K562 (cell line): ENCODE measurements around the gene SH2D4B. TPM values are rescaled to one million over a fixed set of nuclear protein-coding genes. Genes with fewer than 3 reads are reported as not detected.

Experiments
- ARID1B ChIP-seq: fragments of 450-650 bp; IDR thresholded peaks from 2 replicates; pipeline ENCODE4 v1.6.1; 2016; ENCODE audit warnings: antibody characterized with exemption, mild to moderate bottlenecking, inconsistent platforms
- BACH1 ChIP-seq: fragments of 200-800 bp; sonication (Bioruptor generic); IDR thresholded peaks from 2 replicates; pipeline ENCODE4 v1.6.1; 2016; ENCODE audit warnings: missing genetic modification characterization, missing compliant biosample characterization
- CHCHD3 ChIP-seq: fragments of 250-450 bp; sonication (Bioruptor Pico); IDR thresholded peaks from 2 replicates; pipeline ENCODE4 v2.1.2; 2022; ENCODE audit warnings: mild to moderate bottlenecking
- PHB2 ChIP-seq: fragments of 450-650 bp; IDR thresholded peaks from 2 replicates; pipeline ENCODE4 v1.6.1; 2017; ENCODE audit warnings: low read depth
- SMAD4 ChIP-seq: fragments of 250-450 bp; sonication (Bioruptor Pico); conservative IDR thresholded peaks from 2 replicates; pipeline ENCODE4 v1.8.0; 2021; ENCODE audit warnings: inconsistent platforms, mild to moderate bottlenecking, moderate library complexity
- STAT5A ChIP-seq: IDR thresholded peaks from 2 replicates; pipeline ENCODE4 v1.6.1; 2012; ENCODE audit warnings: low read length, inconsistent platforms, borderline replicate concordance
- polyA plus RNA-seq, 8 experiments: library from polyadenylated mRNA; depleted of rRNA in 4 of 8; stranded (reverse) in 5 of 8; unstranded in 3 of 8; fragments of >200 nt; fragmentation: Nextera tagmentation in 2 of 8; fragmentation: Illumina TruSeq in 1 of 8; extraction: Ambion mirVana in 2 of 8; extraction: Trizol in 1 of 8; gene quantifications; 2 replicates each; pipeline versions ENCODE4 v1.2.1 to v1.2.3, GENCODE V29; 2011 to 2014; ENCODE audit warnings: inconsistent platforms in 1 of 8, missing spikeins in 1 of 8
- total RNA-seq, 7 experiments: library from RNA; depleted of rRNA in 6 of 7; stranded (reverse); fragments of >200 nt in 6 of 7; fragmentation: Illumina TruSeq in 2 of 7; extraction: Trizol in 2 of 7; gene quantifications; 2 replicates each; pipeline versions ENCODE4 v1.2.1 to v1.2.3, GENCODE V29; 2011 to 2021; ENCODE audit warnings: low replicate concordance in 1 of 7
- TF ChIP-seq, protein P1 (sequence below), 2 experiments: fragments of 450-650 bp; formaldehyde crosslinking in 1 of 2; IDR thresholded peaks; 2 replicates each; pipeline versions ENCODE4 v1.4.0 to v1.6.1; 2014 to 2020; ENCODE audit warnings: mild to moderate bottlenecking in 2 of 2, borderline replicate concordance in 1 of 2, low read depth in 1 of 2
- TF ChIP-seq, protein P2 (sequence below): IDR thresholded peaks from 2 replicates; pipeline ENCODE4 v1.6.1; 2011; ENCODE audit warnings: borderline replicate concordance, low read depth, mild to moderate bottlenecking, moderate library complexity, low read length; ENCODE audit not compliant: insufficient read depth, poor library complexity, severe bottlenecking
- TF ChIP-seq, protein P3 (sequence below): fragments of 250-450 bp; sonication (Bioruptor Pico); IDR thresholded peaks from 2 replicates; pipeline ENCODE4 v1.8.0; 2021; ENCODE audit warnings: mild to moderate bottlenecking, moderate library complexity
- TF ChIP-seq, protein P4 (sequence below): fragments of 450-650 bp; IDR thresholded peaks from 2 replicates; pipeline ENCODE4 v1.6.1; 2016

Gene SH2D4B
- total and polyA plus RNA-seq, 9 of the 15 experiments (the other 6 are each of a cell fraction or from before 2014, with no cell fraction given), result 0.03 to 0.14 (median 0.04) TPM; not detected in 4

DNA sequence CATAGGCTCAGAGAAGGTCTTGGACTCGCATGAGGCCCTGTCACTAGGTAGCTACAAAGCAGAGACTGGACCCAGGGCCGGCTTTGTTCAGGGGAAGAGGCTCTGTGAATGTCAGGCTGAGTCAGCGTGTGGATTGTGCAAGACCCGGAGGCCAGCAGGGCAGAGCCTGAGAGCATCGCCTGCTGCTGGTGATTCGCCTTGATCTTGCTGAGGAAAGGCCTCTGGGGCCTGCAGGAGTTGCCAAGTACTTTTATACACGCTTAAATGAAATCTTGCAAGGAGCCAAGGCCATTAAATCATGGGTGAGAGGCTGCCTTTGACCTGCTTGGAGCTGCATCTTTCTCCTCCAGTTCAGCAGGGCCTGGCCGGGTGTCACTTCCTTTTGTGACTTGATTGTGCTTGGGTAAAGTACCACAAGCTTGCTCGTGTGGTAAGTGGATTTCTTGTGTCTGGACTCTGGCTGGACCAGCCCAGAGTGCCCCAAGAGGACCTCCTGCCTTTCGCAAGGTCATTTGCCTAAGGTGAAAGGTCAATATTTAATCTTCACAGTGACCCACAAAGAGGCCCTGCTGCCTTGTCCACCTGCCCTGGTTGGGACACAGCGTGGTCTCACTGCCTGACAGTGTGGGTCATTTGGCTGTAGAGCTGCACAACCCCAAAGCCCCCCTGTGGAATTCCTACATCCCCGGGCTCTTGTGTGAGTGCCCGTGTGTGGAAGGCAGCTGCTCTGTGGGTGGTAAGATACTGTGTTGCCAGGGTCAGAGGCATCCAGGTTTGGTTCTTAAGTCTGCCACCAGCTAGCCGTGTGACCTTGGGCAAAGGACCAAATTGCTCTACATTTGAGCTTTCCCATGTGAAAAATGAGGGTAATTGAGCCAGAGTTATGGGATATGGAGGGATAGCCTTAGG, 38.6 kb upstream of the SH2D4B start (continued):
- TF ChIP-seq, protein P1, sequence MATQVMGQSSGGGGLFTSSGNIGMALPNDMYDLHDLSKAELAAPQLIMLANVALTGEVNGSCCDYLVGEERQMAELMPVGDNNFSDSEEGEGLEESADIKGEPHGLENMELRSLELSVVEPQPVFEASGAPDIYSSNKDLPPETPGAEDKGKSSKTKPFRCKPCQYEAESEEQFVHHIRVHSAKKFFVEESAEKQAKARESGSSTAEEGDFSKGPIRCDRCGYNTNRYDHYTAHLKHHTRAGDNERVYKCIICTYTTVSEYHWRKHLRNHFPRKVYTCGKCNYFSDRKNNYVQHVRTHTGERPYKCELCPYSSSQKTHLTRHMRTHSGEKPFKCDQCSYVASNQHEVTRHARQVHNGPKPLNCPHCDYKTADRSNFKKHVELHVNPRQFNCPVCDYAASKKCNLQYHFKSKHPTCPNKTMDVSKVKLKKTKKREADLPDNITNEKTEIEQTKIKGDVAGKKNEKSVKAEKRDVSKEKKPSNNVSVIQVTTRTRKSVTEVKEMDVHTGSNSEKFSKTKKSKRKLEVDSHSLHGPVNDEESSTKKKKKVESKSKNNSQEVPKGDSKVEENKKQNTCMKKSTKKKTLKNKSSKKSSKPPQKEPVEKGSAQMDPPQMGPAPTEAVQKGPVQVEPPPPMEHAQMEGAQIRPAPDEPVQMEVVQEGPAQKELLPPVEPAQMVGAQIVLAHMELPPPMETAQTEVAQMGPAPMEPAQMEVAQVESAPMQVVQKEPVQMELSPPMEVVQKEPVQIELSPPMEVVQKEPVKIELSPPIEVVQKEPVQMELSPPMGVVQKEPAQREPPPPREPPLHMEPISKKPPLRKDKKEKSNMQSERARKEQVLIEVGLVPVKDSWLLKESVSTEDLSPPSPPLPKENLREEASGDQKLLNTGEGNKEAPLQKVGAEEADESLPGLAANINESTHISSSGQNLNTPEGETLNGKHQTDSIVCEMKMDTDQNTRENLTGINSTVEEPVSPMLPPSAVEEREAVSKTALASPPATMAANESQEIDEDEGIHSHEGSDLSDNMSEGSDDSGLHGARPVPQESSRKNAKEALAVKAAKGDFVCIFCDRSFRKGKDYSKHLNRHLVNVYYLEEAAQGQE (IDR thresholded peaks at IDR 0.05; ENCODE audit: borderline replicate concordance), result no peak
- TF ChIP-seq, protein P1 (CRISPR knock-in tag; IDR thresholded peaks at IDR 0.05; ENCODE audit: low read depth), result no peak
- TF ChIP-seq STAT5A (no peak), BACH1 (tag) (0 out of 2 replicates have a peak, but pooled peaks have one; percentile 19), ARID1B (peak; percentile 85), CHCHD3 (CRISPR knock-in tag) (no peak), SMAD4 (peak; percentile 69; the same call in 1 of the 2 replicates), PHB2 (no peak)
- TF ChIP-seq, protein P2, sequence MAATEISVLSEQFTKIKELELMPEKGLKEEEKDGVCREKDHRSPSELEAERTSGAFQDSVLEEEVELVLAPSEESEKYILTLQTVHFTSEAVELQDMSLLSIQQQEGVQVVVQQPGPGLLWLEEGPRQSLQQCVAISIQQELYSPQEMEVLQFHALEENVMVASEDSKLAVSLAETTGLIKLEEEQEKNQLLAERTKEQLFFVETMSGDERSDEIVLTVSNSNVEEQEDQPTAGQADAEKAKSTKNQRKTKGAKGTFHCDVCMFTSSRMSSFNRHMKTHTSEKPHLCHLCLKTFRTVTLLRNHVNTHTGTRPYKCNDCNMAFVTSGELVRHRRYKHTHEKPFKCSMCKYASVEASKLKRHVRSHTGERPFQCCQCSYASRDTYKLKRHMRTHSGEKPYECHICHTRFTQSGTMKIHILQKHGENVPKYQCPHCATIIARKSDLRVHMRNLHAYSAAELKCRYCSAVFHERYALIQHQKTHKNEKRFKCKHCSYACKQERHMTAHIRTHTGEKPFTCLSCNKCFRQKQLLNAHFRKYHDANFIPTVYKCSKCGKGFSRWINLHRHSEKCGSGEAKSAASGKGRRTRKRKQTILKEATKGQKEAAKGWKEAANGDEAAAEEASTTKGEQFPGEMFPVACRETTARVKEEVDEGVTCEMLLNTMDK, result no peak
- TF ChIP-seq, protein P3, sequence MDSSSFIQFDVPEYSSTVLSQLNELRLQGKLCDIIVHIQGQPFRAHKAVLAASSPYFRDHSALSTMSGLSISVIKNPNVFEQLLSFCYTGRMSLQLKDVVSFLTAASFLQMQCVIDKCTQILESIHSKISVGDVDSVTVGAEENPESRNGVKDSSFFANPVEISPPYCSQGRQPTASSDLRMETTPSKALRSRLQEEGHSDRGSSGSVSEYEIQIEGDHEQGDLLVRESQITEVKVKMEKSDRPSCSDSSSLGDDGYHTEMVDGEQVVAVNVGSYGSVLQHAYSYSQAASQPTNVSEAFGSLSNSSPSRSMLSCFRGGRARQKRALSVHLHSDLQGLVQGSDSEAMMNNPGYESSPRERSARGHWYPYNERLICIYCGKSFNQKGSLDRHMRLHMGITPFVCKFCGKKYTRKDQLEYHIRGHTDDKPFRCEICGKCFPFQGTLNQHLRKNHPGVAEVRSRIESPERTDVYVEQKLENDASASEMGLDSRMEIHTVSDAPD (CRISPR knock-in tag), result no peak
- TF ChIP-seq, protein P4, sequence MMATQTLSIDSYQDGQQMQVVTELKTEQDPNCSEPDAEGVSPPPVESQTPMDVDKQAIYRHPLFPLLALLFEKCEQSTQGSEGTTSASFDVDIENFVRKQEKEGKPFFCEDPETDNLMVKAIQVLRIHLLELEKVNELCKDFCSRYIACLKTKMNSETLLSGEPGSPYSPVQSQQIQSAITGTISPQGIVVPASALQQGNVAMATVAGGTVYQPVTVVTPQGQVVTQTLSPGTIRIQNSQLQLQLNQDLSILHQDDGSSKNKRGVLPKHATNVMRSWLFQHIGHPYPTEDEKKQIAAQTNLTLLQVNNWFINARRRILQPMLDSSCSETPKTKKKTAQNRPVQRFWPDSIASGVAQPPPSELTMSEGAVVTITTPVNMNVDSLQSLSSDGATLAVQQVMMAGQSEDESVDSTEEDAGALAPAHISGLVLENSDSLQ, result peak; percentile 19; the same call in 1 of the 2 replicates
